ENCODE results near the gene HAUS7.

Gene HAUS7

GRCh38 chrX:153491351-153491914 lies 21.1 kb upstream of the HAUS7 start (continued):
- no peak for TF ChIP-seq PPARA (CRISPR knock-in tag; IDR thresholded peaks at IDR 0.05; ENCODE audit: borderline replicate concordance)
- TF ChIP-seq ZNF70 (CRISPR knock-in tag; IDR thresholded peaks at IDR 0.05) = no peak

GRCh38 chrX:153490217-153490930 lies 20.0 kb upstream of the HAUS7 start:
- ATAC-seq = no peak
- TF ChIP-seq SNAI2 (CRISPR knock-in tag; IDR thresholded peaks at IDR 0.05) (no peak), ZNF565 (CRISPR knock-in tag; conservative IDR thresholded peaks at IDR 0.05; ENCODE audit: low read depth) (no peak), ZNF8 (CRISPR knock-in tag; IDR thresholded peaks at IDR 0.05) (no peak), BACH2 (CRISPR knock-in tag; IDR thresholded peaks at IDR 0.05; ENCODE audit: borderline replicate concordance) (no peak), GLIS3 (CRISPR knock-in tag; IDR thresholded peaks at IDR 0.05) (no peak), ZFP3 (CRISPR knock-in tag; IDR thresholded peaks at IDR 0.05) (no peak), TSHZ2 (CRISPR knock-in tag; IDR thresholded peaks at IDR 0.05) (no peak), ZC3H10 (CRISPR knock-in tag; IDR thresholded peaks at IDR 0.05) (no peak), ESRRG (CRISPR knock-in tag; IDR thresholded peaks at IDR 0.05) (no peak), ARNTL (CRISPR knock-in tag; IDR thresholded peaks at IDR 0.05; ENCODE audit: borderline replicate concordance, low read depth) (no peak), PPARA (CRISPR knock-in tag; IDR thresholded peaks at IDR 0.05; ENCODE audit: borderline replicate concordance) (no peak), POU6F1 (CRISPR knock-in tag; IDR thresholded peaks at IDR 0.05; ENCODE audit: borderline replicate concordance, low read depth) (no peak), OSR1 (CRISPR knock-in tag; IDR thresholded peaks at IDR 0.05) (no peak), RARB (CRISPR knock-in tag; IDR thresholded peaks at IDR 0.05) (no peak)
- TF ChIP-seq, protein P1, sequence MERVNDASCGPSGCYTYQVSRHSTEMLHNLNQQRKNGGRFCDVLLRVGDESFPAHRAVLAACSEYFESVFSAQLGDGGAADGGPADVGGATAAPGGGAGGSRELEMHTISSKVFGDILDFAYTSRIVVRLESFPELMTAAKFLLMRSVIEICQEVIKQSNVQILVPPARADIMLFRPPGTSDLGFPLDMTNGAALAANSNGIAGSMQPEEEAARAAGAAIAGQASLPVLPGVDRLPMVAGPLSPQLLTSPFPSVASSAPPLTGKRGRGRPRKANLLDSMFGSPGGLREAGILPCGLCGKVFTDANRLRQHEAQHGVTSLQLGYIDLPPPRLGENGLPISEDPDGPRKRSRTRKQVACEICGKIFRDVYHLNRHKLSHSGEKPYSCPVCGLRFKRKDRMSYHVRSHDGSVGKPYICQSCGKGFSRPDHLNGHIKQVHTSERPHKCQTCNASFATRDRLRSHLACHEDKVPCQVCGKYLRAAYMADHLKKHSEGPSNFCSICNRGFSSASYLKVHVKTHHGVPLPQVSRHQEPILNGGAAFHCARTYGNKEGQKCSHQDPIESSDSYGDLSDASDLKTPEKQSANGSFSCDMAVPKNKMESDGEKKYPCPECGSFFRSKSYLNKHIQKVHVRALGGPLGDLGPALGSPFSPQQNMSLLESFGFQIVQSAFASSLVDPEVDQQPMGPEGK (CRISPR knock-in tag; IDR thresholded peaks at IDR 0.05; ENCODE audit: borderline replicate concordance) = no peak

DNA sequence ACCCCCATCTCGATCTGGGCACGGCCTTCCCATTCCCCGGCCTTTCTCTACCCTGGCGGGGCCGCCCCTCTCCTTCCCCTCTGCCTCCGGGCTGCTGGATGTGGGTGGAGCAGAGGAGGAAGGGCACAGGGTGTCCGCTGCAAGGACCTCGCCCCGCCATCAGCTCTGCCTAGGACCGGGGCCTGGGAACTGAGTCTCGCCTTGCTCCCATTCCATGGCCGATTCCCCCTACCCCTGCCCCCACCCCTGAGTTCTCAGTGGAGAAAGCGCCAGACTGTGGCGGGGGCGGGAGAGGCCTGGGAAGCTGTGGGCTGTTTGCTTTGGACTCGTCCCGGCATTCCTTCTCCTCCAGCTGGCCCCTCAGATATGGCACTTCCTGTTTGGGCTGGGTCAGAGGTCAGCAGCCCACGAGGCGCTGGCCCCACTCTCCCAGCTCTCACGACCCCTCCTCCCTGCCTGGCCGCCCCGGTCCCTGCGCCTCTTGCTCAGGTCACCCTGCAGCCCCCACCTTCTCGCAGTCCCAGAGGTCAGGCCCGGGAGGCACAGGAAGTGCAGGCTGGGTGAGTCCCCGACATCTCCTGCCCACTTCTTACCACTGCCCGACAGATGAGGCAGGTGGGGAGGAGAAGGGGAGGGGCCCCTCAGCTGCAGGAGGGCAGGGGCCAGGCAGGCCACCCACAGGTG lies 18.0 kb upstream of the HAUS7 start:
- peak; percentile 6 for ATAC-seq
- no peak for TF ChIP-seq TOX (CRISPR knock-in tag; IDR thresholded peaks at IDR 0.05; ENCODE audit: borderline replicate concordance)
- TF ChIP-seq OSR1 (CRISPR knock-in tag; IDR thresholded peaks at IDR 0.05) = no peak
- TF ChIP-seq RARB (CRISPR knock-in tag; IDR thresholded peaks at IDR 0.05) = no peak
- no peak for TF ChIP-seq CSDC2 (CRISPR knock-in tag; IDR thresholded peaks at IDR 0.05)

GRCh38 chrX:153487590-153488071 lies 17.3 kb upstream of the HAUS7 start:
- ATAC-seq = no peak
- TF ChIP-seq TSHZ2 (CRISPR knock-in tag; IDR thresholded peaks at IDR 0.05) = no peak
- TF ChIP-seq ZFP3 (CRISPR knock-in tag; IDR thresholded peaks at IDR 0.05) = no peak
- no peak for TF ChIP-seq OSR1 (CRISPR knock-in tag; IDR thresholded peaks at IDR 0.05)
- no peak for TF ChIP-seq ZFP30 (CRISPR knock-in tag; IDR thresholded peaks at IDR 0.05)
- no peak for TF ChIP-seq TOX (CRISPR knock-in tag; IDR thresholded peaks at IDR 0.05; ENCODE audit: borderline replicate concordance)
- TF ChIP-seq, protein P1 (CRISPR knock-in tag; IDR thresholded peaks at IDR 0.05; ENCODE audit: borderline replicate concordance) = no peak
- TF ChIP-seq ZNF565 (CRISPR knock-in tag; conservative IDR thresholded peaks at IDR 0.05; ENCODE audit: low read depth) = no peak
- TF ChIP-seq CSDC2 (CRISPR knock-in tag; IDR thresholded peaks at IDR 0.05) = no peak
- TF ChIP-seq PPARA (CRISPR knock-in tag; IDR thresholded peaks at IDR 0.05; ENCODE audit: borderline replicate concordance) = no peak
- TF ChIP-seq ISL1 (CRISPR knock-in tag; IDR thresholded peaks at IDR 0.05) = no peak
- TF ChIP-seq SNAI2 (CRISPR knock-in tag; IDR thresholded peaks at IDR 0.05) = no peak
- no peak for TF ChIP-seq TCF4 (CRISPR knock-in tag; IDR thresholded peaks at IDR 0.05; ENCODE audit: borderline replicate concordance)
